PC-3 (cell line): ENCODE data around the gene AGAP5.
"Not testable (repeated sequence)": the region's sequence is repeated elsewhere in the genome, so short reads cannot be mapped to it uniquely, and the experiment has no call there.

Experiments
- CTCF ChIP-seq: fragments of 300-600 bp; sonication (generic); conservative IDR thresholded peaks from 2 replicates; pipeline ENCODE4 v1.5.1; 2017; ENCODE audit warnings: antibody characterized with exemption, low read depth, mild to moderate bottlenecking, low read length
- EZH2 ChIP-seq: fragments of 300-600 bp; sonication (generic); IDR thresholded peaks from one replicate; pipeline ENCODE4 v1.6.1; 2017; ENCODE audit warnings: antibody characterized with exemption, mild to moderate bottlenecking, low read length; ENCODE audit not compliant: unreplicated experiment
- EZH2phosphoT487 ChIP-seq: fragments of 300-600 bp; sonication (generic); IDR thresholded peaks from 2 replicates; pipeline ENCODE4 v1.6.1; 2018; ENCODE audit warnings: mild to moderate bottlenecking, antibody characterized with exemption, low read length, borderline replicate concordance

DNA sequence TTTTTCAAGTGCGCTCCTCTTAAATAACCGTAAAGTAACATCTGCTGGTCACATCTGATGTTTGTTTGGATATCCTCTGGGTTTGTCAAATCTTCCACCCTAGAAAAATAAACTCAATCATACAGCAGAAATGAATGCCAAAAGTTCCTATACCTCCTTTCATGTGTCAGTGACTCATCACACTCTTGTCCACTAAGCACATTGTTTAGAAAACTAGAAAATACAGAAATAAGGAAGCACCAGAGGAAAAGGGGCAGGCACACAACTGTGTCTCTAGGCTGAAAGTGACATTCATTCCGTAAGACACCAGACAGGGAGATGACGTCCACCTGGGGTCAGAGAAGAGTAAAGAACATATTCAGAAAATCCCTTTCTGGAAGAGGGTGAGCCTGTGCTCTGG is 22.7 kb upstream of the AGAP5 start:
- not testable (repeated sequence) for TF ChIP-seq CTCF, EZH2, EZH2phosphoT487
